AML-193 (cell line): Measurements from ENCODE around the gene LRP1.

ENCODE experiments used
- DNase-seq, 2 experiments: peaks; one replicate each; lab custom pipeline; 2025; lab: John Stamatoyannopoulos, UW

LRP1 gene

DNA sequence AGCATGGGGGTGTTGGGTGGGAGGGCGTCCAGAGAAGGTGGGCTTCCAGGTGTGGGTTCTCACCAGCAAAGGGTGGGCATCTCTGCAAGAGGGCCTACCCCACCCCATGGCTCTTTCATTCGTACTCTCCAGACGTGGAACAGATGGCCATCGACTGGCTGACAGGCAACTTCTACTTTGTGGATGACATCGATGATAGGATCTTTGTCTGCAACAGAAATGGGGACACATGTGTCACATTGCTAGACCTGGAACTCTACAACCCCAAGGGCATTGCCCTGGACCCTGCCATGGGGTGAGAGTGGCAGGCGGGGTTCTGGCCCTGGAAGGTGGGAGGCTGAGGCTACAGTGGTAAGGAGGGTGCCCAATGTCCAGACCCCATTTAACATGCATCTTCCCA is 25.8 kb downstream of the LRP1 start:
- DNase-seq: no peak

GRCh38 chr12:57154804-57155434 is 26.6 kb downstream of the LRP1 start:
- no peak for DNase-seq

- no peak for DNase-seq
Observed at GRCh38 chr12:57156701-57157403, 28.6 kb downstream of the LRP1 start.

GRCh38 chr12:57157588-57158173 is 29.4 kb downstream of the LRP1 start:
- peak; percentile 34 to 61 for DNase-seq

DNA sequence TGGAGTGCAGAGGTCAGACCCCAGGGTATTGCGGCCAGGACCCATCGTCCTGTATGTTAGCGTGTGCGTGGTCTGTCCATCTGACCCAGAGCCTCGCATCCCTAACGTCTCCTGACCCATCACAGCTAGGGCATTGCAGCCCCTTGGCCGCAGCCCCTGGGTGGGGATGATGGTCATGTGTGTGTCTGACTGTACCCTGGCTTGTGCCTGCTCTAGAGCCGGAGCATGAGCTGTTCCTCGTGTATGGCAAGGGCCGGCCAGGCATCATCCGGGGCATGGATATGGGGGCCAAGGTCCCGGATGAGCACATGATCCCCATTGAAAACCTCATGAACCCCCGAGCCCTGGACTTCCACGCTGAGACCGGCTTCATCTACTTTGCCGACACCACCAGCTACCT is 29.9 kb downstream of the LRP1 start:
- DNase-seq: no peak

- DNase-seq: no peak
Observed at GRCh38 chr12:57158665-57159064, 30.4 kb downstream of the LRP1 start.

DNA sequence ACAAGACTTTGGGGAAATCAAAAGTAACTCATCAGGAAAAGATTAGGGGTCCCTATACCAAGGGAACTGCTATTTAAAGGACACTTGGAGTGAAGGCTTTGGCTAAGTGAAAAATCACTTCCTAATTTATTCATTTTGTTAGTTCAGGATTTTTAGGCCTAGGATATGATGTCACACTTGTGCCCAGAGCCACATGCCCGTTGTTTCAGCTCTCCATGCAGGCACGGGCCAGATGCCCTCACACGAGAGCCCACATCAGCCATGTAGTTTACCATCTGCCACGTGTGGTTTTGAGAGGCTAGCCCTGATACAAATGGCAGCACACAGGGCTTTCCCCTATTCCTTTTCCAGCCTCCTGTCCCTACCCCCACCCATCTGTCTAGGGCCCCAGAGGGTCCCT is 31.0 kb downstream of the LRP1 start:
- no peak for DNase-seq

DNA sequence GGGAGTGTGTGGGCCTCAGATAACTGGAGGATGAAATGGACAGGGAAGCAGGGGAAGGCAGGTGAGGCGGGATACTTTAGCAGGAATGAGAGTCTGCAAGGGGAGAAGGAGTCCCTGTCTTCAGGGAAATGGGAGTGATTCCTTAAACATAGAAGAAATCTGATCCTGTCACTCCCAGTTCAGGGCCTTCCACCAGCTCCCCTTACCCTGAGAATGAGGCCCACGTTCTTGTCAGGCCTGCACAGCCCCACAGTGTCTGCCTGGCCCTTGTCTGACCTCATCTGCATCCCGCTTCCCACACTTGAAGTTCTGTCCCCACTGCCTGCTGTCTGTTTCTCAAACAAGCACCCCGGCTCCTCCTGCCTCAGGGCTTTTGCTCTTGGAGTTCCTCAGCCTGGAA is 31.8 kb downstream of the LRP1 start:
- DNase-seq: no peak

DNA sequence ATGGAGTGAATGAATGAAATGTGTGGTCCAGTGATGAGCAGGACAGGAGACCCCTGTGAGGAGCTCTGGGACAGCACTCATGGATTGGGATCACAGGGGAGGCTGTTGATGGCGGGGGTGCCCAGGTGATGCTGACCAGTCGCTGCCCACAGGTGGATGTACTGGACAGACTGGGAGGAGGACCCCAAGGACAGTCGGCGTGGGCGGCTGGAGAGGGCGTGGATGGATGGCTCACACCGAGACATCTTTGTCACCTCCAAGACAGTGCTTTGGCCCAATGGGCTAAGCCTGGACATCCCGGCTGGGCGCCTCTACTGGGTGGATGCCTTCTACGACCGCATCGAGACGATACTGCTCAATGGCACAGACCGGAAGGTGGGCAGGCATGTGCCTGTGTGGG is 32.5 kb downstream of the LRP1 start:
- no peak for DNase-seq

DNA sequence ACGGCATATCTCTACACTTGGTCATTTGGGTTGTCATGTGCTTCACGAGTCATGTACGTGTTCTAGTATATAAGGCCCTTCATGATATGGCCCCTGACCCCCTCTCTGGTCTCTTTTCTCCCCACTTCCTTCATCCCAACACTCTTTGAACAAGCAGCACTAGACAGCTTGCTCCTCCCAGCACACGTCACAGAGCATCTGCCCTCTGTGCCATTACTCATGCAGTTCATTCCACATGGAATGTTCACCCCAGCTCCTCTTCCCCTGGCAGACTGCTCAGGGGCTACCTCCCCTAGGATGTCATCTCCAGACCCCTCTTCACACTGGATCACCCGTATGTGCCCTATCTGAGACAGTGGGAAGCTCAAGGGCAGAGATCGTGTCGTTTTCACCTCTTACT is 33.2 kb downstream of the LRP1 start:
- no peak for DNase-seq

GRCh38 chr12:57162553-57163125 is 34.4 kb downstream of the LRP1 start:
- DNase-seq: peak in 1 of 2 experiments; percentile 9

GRCh38 chr12:57164454-57164853 is 36.2 kb downstream of the LRP1 start:
- no peak for DNase-seq

- DNase-seq: no peak
Observed at GRCh38 chr12:57164966-57165625, 36.8 kb downstream of the LRP1 start.

GRCh38 chr12:57165741-57166140 is 37.5 kb downstream of the LRP1 start:
- DNase-seq: no peak

DNA sequence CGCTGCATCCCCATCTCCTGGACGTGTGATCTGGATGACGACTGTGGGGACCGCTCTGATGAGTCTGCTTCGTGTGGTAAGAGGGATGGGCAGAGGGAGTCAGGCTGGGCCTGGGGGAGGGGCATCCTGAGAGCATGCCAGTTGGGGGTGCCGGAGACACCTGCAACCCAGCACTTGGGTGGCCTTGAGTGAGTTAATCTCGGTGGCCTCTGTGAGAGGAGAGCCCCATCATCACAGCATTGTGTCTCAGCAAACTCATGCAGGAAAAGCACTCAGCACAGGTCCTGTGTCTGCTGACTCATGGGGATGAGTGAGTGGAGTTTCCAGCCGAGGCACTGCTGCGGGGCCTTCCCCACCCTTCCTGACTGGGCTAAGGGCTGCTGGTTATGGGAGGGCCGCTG is 38.7 kb downstream of the LRP1 start:
- DNase-seq: no peak

- DNase-seq: no peak
Observed at GRCh38 chr12:57168058-57168457, 39.8 kb downstream of the LRP1 start.

DNA sequence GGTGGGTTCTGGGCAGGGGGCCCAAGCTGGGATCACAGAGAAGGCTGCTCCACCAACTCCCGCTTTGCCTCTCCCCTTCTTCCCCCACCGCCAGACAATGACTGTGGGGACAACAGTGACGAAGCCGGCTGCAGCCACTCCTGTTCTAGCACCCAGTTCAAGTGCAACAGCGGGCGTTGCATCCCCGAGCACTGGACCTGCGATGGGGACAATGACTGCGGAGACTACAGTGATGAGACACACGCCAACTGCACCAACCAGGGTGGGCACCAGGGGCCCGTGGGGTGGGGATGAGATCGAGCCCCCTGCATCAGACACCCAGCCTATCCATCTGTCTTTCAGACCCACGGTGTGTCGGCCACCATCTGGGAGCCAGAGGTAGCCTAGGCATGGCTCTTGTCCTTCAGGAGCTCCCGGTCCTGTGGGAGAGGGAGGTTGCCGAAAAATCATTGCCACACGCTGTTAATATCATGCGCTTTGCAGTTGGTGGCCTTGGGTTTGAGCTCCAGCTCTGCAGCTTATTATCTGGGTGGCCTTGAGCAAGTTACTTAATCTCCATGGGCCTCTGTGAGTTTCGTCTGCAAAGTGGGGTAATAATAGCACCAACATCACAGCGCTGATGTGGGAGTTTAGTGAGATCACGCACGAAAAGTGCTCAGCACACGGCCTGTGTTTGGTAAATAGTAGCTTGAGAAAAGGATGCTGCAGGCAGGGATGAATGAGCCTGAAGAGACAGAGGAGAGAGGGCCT is 40.9 kb downstream of the LRP1 start:
- DNase-seq: no peak

DNA sequence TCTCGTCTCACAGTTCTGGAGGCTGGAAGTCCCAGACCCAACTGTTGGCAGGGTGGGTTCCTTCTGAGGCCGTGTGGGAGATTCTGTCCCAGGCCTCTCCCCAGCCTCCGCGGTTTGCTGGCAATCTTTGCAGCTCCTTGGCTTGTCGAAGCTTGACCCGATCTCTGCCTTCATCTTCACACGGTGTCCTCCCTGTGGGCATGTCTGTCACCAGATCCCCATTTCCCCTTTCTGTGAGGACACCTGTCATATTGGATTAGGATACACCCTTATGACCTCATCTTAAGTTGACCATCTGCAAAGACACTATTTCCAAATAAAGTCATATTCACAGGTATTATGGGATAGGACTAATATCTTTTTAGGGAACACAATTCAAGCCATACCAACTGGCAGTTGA is 41.7 kb downstream of the LRP1 start:
- DNase-seq: no peak

- DNase-seq: no peak
Observed at GRCh38 chr12:57170408-57170807, 42.1 kb downstream of the LRP1 start.

- DNase-seq: no peak
Observed at GRCh38 chr12:57170927-57171326, 42.6 kb downstream of the LRP1 start.

- no peak for DNase-seq
Observed at GRCh38 chr12:57171668-57172067, 43.4 kb downstream of the LRP1 start.

DNA sequence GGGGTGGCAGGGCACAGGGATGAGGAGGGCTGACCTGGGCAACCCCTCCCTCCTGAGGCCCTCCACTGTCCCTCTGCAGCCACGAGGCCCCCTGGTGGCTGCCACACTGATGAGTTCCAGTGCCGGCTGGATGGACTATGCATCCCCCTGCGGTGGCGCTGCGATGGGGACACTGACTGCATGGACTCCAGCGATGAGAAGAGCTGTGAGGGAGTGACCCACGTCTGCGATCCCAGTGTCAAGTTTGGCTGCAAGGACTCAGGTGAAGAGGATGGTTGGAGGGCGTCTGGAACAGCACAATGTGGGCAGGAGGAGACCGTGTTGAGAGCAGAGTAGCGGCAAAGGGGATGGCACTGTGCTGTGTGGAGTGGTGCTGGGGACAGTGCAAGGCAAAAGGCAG is 44.8 kb downstream of the LRP1 start:
- peak in 1 of 2 experiments; percentile 2 for DNase-seq
